Keratinocyte (primary cell): Measurements from ENCODE around the gene RHCE. TPM values are rescaled to one million over a fixed set of nuclear protein-coding genes. Genes with fewer than 3 reads are reported as not detected.

Experiments used
- DNase-seq: peaks from one replicate; pipeline ENCODE4 v3.0.0-alpha.2; 2011; ENCODE audit warnings: low read depth, missing footprints, low spot score
- FAIRE-seq: peaks from 2 replicates; lab custom pipeline; 2011; peaks lifted over from hg19 to GRCh38; lab: Jason Lieb, UNC
- H2AFZ ChIP-seq: 2 replicates; pipeline ENCODE4 v1.6.0; 2012; ENCODE audit warnings: low read length, control low read depth, inconsistent platforms; ENCODE audit not compliant: control insufficient read depth
- H3K27ac ChIP-seq: 2 replicates; pipeline ENCODE4 v1.5.1; 2011; ENCODE audit warnings: low read length; ENCODE audit not compliant: control insufficient read depth, insufficient read depth
- H3K27me3 ChIP-seq: 3 replicates; pipeline ENCODE4 v1.6.0; 2011; ENCODE audit warnings: low read length; ENCODE audit not compliant: control insufficient read depth, insufficient read depth; ENCODE audit errors: extremely low read depth
- H3K36me3 ChIP-seq, 2 experiments: 2 replicates in 1 of 2; 3 replicates in 1 of 2; pipeline ENCODE4 v1.5.1; 2011; ENCODE audit warnings: low read length in 2 of 2, mild to moderate bottlenecking in 1 of 2; ENCODE audit not compliant: control insufficient read depth in 2 of 2, insufficient read depth in 2 of 2; ENCODE audit errors: extremely low read depth in 1 of 2
- H3K4me1 ChIP-seq: 3 replicates; pipeline ENCODE4 v1.5.1; 2011; ENCODE audit warnings: low read length; ENCODE audit not compliant: control insufficient read depth, insufficient read depth; ENCODE audit errors: extremely low read depth
- H3K4me2 ChIP-seq: 3 replicates; pipeline ENCODE4 v1.6.0; 2011; ENCODE audit warnings: low read depth, low read length; ENCODE audit not compliant: control insufficient read depth, insufficient read depth; ENCODE audit errors: extremely low read depth
- H3K4me3 ChIP-seq, 3 experiments: fragments of 200-600 bp in 1 of 3; sonication (generic) in 1 of 3; 2 replicates in 2 of 3; 3 replicates in 1 of 3; pipeline ENCODE4 v1.5.1; 2011 to 2016; ENCODE audit warnings: low read length in 3 of 3, mild to moderate bottlenecking in 3 of 3, control low read depth in 2 of 3, inconsistent platforms in 1 of 3, low read depth in 1 of 3, mixed read lengths in 1 of 3, mixed run types in 1 of 3, moderate library complexity in 1 of 3; ENCODE audit not compliant: control insufficient read depth in 2 of 3, insufficient read depth in 2 of 3; ENCODE audit errors: extremely low read depth in 1 of 3
- H3K79me2 ChIP-seq: 2 replicates; pipeline ENCODE4 v1.6.0; 2012; ENCODE audit warnings: low read length; ENCODE audit not compliant: control insufficient read depth, insufficient read depth
- H3K9ac ChIP-seq: 3 replicates; pipeline ENCODE4 v1.6.0; 2011; ENCODE audit warnings: low read length; ENCODE audit not compliant: control insufficient read depth, insufficient read depth; ENCODE audit errors: extremely low read depth
- H3K9me1 ChIP-seq: 3 replicates; pipeline ENCODE4 v1.6.0; 2011; ENCODE audit warnings: low read length; ENCODE audit not compliant: control insufficient read depth, insufficient read depth; ENCODE audit errors: extremely low read depth
- H3K9me3 ChIP-seq: 2 replicates; pipeline ENCODE4 v1.5.1; 2012; ENCODE audit warnings: low read depth, low read length; ENCODE audit not compliant: control insufficient read depth
- H4K20me1 ChIP-seq: 3 replicates; pipeline ENCODE4 v1.6.0; 2011; ENCODE audit warnings: low read length; ENCODE audit not compliant: control insufficient read depth, insufficient read depth; ENCODE audit errors: extremely low read depth
- EZH2 ChIP-seq: IDR thresholded peaks from one replicate; pipeline ENCODE4 v1.6.1; 2012; ENCODE audit warnings: inconsistent platforms, mild to moderate bottlenecking, low read length, moderate library complexity
- dilution Hi-C: fragments of 300-500 bp; cut with MboI; formaldehyde crosslinking; loops from one replicate; pipeline ENCODE4 v1.7.0; 2020; ENCODE audit warnings: low sequenced_read_pairs; ENCODE audit not compliant: extremely low pct_ligation_motif_present
- polyA plus RNA-seq, 5 experiments: library from polyadenylated mRNA; depleted of rRNA in 3 of 5; stranded (reverse) in 3 of 5; stranded (forward) in 1 of 5; unstranded in 1 of 5; fragments of >200 nt; gene quantifications; 1 replicate in 1 of 5; 2 replicates in 3 of 5; 3 replicates in 1 of 5; pipeline versions ENCODE4 v1.2.1 to v1.2.3, GENCODE V29; 2011 to 2012; ENCODE audit warnings: missing spikeins in 2 of 5, low read depth in 1 of 5, low replicate concordance in 1 of 5
- TF ChIP-seq, protein P1 (sequence below), 3 experiments: IDR thresholded peaks in 1 of 3; conservative IDR thresholded peaks in 1 of 3; optimal IDR thresholded peaks in 1 of 3; 2 replicates in 2 of 3; 3 replicates in 1 of 3; pipeline versions ENCODE3 to v1.5.1; 2011; ENCODE audit warnings: low read length in 3 of 3, mild to moderate bottlenecking in 3 of 3, moderate library complexity in 2 of 3, control low read depth in 1 of 3, inconsistent platforms in 1 of 3; ENCODE audit not compliant: insufficient read depth in 2 of 3; ENCODE audit errors: extremely low read depth in 1 of 3

The RHCE gene
- polyA plus RNA-seq, 1 donor (not counting 4 experiments of a cell fraction or from before 2014, with no cell fraction given), result 0.20 TPM

DNA sequence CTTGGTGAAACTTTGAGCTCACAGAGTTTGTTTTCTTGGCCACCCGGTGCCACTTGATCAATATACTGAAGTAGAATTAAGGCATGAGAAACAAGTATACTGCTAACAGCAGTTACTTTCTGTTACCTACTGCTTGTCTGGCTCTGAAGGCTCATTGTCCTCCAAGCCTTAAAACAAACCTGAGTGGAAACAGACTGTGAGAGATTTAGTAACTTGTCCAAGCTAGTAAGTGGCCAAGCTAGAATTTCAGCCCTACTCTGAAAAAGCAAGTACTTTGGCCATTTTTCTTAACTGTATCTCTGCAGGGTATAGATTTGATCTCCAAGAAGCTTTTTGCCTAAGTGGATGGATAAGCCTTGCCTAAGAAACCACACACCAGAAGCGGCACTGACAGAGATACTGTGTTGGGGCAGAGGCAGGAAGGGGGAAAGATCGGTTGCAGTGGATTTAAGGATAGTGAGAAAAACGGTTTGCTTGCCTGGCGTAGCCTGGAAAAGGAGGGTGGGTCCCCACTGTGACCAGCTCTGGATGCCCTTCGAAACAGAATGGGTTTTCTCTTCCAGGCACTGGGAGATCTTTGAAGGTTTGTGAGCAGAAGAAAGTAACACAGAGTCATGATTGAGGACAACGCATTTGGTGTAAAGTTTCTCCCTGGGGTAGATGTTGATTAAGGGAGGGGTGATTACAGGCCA lies 8.0 kb upstream of the RHCE start:
- TF ChIP-seq EZH2, result no peak
- TF ChIP-seq, protein P1, sequence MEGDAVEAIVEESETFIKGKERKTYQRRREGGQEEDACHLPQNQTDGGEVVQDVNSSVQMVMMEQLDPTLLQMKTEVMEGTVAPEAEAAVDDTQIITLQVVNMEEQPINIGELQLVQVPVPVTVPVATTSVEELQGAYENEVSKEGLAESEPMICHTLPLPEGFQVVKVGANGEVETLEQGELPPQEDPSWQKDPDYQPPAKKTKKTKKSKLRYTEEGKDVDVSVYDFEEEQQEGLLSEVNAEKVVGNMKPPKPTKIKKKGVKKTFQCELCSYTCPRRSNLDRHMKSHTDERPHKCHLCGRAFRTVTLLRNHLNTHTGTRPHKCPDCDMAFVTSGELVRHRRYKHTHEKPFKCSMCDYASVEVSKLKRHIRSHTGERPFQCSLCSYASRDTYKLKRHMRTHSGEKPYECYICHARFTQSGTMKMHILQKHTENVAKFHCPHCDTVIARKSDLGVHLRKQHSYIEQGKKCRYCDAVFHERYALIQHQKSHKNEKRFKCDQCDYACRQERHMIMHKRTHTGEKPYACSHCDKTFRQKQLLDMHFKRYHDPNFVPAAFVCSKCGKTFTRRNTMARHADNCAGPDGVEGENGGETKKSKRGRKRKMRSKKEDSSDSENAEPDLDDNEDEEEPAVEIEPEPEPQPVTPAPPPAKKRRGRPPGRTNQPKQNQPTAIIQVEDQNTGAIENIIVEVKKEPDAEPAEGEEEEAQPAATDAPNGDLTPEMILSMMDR (optimal IDR thresholded peaks at IDR 0.05 in 1 of 3, IDR thresholded peaks at IDR 0.05 in 1 of 3, conservative IDR thresholded peaks at IDR 0.05 in 1 of 3; ENCODE audit: extremely low read depth in 1 of 3, insufficient read depth in 2 of 3, low read length in 3 of 3), result no peak
- Histone ChIP-seq H3K9ac (no peak overlapping the region), H3K4me3 (no peak overlapping the region), H3K9me3 (no peaks in the 10 kb centered on the region), H3K27me3 (no peaks in the 10 kb centered on the region), H3K36me3 (no peaks in the 10 kb centered on the region), H3K27ac (no peak overlapping the region), H3K4me1 (peaks cover 14% of the 10 kb centered on the region), H3K4me2 (no peak overlapping the region), H3K9me1 (no peaks in the 10 kb centered on the region), H4K20me1 (no peaks in the 10 kb centered on the region), H3K79me2 (peaks cover 12% of the 10 kb centered on the region), H2AFZ (no peak overlapping the region)
- dilution Hi-C loops, result no loop called here
- DNase-seq (no peak), FAIRE-seq (no peak)

DNA sequence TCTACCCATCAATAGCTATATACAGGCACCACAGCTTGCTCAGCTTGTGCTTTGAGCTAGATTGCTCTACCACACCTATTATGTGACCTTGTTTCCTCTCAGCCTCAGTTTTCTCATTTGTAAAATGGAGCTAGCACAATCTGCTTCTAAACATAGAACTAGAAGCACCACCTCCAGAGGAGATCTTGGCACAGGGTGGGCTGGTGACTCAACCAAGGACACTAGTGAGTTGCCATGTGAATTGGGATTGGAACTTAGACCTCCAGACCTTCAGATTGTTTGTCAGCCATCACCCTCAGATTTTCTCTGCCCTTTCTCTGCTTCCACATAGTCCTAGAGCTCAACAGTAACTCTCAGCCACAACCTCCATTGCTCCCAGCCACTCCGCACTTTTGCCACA lies 7.1 kb upstream of the RHCE start:
- H3K36me3 ChIP-seq, result no peaks in the 10 kb centered on the region
- no peaks in the 10 kb centered on the region for H3K9me1 ChIP-seq
- no peaks in the 10 kb centered on the region for H3K9me3 ChIP-seq
- H2AFZ ChIP-seq, result no peak overlapping the region
- H3K4me3 ChIP-seq, result no peak overlapping the region
- no peak overlapping the region for H3K9ac ChIP-seq
- DNase-seq (no peak), FAIRE-seq (no peak)
- H3K4me2 ChIP-seq, result no peak overlapping the region
- H4K20me1 ChIP-seq, result no peaks in the 10 kb centered on the region
- no peak overlapping the region for H3K27ac ChIP-seq
- dilution Hi-C loops, result no loop called here
- H3K4me1 ChIP-seq, result peaks cover 14% of the 10 kb centered on the region
- no peak for TF ChIP-seq EZH2
- TF ChIP-seq, protein P1 (optimal IDR thresholded peaks at IDR 0.05 in 1 of 3, IDR thresholded peaks at IDR 0.05 in 1 of 3, conservative IDR thresholded peaks at IDR 0.05 in 1 of 3; ENCODE audit: extremely low read depth in 1 of 3, insufficient read depth in 2 of 3, low read length in 3 of 3), result no peak
- peaks cover 9% of the 10 kb centered on the region for H3K79me2 ChIP-seq
- H3K27me3 ChIP-seq, result no peaks in the 10 kb centered on the region
